GM18502 (cell line): ENCODE data around the gene BMPR1A.
"Not testable (repeated sequence)": the region's sequence is repeated elsewhere in the genome, so short reads cannot be mapped to it uniquely, and the experiment has no call there.

Experiments used
- ATAC-seq: cut with Tn5 transposase; IDR thresholded peaks from one replicate; pipeline ENCODE4 v1.9.1; 2021; ENCODE audit warnings: mild to moderate bottlenecking; ENCODE audit not compliant: unreplicated experiment, poor library complexity

Gene BMPR1A

DNA sequence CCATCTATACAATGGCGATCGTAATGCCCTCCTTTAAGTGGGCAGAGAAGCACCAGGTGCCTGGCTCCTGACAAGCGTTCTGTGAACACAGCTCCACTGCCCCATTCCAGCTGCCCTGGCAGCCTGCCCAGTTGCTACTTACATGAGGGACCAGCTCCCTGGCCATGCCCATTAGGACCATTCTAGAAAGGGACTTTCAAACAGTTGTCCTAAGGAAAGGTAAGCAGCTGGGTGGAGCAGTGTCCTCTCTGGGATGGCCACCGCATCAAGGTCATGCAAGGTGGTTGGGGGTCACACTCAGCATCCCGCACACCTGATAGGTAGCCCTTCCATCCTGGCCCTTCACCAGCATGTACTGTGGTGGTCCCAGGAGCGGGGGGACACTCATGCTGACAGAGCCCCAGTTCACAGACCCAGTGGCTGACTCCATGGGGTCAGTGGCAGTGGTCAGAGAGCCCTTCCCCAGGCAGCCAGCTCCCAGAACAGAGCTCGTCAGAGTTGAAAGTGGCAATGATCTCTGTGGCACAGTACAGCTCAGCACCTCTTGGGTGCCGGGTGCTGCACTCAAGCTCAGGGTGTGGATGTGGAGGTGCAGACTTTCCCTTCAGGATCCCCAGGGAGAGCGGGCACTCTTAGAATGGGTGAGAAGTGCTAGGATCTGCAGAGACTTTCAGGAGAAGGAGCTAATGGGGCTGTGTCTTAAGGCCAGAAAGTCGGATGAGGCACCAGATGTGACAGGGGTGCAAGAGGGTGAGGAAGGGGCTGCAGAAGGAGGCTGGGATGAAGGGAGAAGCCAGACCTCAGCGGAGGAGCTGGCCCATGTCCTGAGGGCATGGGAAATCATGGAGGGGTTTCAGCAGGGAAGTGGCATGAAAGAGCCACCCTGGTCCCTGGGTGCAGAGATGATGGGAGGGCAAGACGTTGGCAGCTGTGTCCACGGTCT, 190.1 kb downstream of the BMPR1A start:
- no peak for ATAC-seq

DNA sequence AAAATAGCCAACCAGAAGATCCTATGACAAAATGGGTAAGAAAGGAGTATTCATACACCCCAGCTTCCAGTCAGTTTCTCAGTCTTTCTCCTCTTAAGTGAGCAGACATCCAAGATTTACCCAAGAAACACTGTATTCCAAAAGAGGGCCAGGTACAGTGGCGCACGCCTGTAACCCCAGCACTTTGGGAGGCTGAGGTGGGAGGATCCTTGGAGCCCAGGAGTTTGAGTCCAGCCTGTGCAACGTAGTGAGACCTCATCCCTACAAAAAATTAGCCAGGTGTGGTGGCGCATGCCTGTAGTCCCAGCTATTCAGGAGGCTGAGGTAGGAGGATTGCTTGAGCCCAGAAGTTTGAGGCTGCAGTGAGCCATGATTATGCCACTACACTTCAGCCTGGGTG, 191.4 kb downstream of the BMPR1A start:
- not testable (repeated sequence) for ATAC-seq

DNA sequence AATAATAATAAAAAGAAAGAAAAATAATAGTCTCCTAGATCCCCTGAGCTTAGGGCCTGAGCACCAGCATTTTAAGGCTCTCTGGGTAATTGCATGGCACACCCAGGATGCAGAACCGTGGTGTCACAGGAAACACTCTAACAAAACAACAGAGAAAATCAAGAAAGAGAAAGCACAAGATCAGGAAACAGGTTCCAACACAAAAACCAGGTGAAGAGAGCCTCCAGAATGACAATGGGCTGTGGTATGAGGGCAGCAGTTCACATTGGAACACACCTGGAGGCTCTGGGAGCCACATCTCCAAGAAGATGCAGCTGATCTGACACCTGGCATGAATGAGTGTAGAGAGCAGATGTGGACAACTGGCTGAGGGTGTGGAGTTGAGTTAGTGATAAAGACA, 193.9 kb downstream of the BMPR1A start:
- ATAC-seq: no peak

DNA sequence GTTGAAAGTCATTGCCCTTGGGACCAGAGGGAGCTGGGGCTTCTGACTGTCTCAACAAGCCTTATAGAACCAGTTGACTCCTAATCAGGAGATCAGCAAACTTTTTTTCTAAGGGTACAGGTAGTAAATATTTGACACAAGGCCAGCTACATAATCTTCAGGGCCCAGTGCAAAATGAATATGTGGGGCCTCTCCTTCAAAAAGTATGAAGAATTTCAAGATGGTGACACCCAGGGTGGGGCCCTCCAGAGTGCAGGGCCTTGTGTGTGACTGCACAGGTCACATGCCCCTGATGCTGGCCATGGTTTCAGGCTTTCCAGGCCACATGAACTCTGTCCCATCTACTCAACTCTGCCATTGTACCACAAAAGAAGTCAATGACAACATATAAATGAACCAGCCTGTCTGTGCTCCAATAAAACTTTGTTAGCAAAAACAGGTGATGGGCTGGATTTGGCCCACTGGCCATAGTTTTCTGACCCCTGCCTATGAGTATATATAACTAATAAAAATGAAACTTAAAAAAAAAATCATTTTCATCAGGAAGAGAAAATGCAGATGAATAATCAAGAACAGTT, 194.9 kb downstream of the BMPR1A start:
- ATAC-seq: no peak

DNA sequence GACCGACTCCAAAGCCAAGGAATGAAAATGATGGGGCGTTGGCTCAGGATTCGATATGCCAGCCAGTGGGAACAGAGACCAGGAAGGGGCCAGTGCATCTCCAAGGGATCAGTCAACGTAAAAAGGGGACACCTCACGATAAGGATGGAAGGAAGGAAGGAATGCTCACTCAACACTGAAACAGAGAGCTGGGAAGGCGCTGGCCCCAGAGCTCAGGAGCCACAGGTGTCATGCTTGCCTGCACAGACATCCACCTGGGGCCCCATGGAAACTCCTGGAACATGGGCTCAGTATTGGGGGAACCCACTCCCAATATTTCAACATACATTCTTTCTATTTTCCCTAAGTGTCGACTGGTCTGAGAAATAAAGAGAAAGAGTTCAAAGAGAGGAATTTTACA, 195.7 kb downstream of the BMPR1A start:
- no peak for ATAC-seq

DNA sequence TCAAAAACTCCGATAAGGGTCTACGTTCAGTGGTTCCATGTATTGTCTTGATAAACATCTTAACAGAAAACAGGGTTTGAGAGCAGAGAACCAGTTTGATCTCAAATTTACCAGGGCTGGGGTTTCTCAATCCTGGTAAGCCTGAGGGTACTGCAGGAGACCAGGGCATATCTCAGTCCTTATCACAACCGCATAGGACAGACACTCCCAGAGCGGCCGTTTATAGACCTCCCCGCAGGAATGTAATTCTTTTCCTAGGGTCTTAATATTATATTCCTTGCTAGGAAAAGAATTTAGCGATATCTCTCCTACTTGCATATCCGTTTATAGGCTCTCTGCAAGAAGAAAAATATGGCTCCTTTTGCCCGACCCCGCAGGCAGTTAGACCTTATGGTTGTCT, 196.3 kb downstream of the BMPR1A start:
- ATAC-seq: not testable (repeated sequence)

DNA sequence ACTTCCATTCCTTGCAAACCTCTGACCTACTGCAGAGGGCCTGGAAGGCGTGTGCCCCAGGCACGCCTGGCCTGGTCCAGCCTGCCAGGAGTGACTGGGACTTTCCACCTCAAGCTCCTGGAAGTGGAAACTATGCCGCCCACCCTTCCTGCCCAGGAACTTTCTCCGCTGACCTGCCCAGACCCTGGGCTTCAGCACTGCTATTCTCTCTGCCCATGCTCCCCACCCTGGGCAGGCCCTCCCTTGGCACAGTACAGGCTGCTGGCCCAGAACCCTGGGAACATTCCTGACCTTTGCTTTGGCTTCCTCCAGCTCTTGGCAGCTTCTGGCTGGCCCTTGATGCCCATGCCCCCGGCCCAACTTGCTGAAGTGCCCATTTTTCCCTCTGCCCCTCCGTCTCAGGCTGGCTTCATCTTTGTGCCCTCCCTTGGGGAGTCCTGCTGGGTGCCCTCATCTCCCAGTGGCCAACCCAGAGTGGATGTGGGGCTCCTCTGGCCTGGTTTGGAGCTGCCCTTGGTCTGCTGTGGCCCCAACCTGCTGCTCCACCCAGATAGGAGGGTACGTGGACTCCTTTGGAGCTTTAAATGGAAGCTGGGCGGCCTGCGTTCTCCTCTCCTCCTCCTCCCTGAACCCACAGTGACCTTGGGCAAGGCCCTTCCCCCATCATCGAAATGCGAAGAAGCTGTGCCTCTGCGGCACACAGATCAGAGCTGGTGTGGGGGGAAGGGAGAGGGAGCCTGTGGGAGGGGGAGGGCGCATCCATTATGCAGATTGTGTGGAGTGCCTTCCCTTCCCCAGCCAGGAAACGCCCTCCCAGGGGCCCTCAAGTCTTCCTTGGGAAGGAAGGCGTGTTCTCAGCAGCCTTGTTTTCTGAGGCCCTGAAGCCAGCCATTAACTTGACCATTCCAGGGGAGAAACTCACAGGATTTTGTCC, 197.6 kb downstream of the BMPR1A start:
- no peak for ATAC-seq

DNA sequence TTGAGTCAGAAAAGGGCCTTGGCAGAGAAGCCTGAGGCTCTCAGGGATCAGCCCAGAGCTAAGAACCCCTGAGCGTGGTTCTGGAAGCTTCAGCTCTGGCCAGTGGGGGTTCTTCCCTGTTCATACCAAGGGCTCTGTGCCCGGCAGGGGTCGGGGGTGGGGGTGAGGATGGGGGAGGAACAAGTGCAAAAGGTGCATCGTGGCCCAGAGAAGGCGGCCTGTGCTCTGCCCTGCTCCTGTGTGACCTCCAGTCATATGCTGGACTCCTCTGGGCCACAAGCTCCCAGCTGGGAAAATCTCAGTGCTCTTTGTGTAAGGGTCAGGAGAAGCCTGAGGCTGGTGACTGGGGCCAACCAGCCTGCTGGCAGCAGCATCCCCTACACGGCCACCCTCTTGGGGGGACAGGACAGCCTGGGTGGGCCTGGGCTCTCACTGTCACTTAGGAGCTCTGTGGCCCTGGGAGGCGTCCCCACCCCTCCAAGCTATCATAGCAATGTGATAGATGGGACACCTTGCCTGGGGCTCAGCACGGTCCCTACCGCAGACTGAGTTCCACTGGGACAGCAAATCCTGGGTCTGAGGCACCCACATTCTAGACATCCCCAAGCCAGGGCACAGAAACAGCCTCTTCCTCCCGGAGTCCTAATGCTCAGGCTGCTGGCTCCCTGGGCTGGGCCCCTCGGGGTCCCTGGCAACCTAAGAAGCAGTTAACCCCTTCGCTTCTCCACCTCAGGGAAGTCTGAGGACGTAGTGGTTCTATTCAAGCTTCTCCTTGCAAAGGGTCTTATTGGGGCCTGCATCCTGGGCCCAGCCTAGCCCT, 198.5 kb downstream of the BMPR1A start:
- ATAC-seq: no peak

DNA sequence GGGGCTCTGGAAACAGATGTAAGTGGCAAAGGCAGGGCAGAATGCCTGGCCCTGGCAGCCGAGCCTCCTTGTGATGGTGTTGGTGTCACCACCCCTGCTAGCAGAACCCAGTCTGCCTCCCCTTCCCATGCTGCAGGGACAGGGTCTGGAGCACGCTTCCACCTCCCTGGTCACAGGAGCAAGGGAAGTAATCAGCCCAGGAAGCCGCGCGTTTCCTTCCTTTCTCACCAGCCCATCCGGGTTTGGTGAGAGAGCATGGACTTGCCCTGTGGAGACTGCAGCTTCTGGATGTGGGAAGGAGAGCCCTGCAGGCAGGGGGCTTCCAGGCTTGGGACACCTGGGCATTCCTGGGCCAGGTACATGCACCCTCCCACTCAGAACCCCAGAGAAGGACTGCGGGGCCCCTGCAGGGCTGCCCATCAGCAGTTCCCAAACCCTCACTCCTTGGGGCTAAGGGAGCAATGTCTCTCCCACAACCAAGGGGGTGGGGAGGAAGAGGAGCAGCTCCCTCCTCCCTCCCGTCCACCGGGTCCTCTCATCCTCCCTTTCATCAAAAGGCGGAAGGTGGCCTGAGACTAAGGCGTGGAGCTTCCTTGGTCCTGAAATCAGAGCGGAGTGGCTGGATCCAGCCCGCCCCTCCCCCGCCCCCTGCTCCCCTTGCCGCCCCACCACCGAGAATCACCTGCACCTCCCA, 199.2 kb downstream of the BMPR1A start:
- ATAC-seq: no peak

DNA sequence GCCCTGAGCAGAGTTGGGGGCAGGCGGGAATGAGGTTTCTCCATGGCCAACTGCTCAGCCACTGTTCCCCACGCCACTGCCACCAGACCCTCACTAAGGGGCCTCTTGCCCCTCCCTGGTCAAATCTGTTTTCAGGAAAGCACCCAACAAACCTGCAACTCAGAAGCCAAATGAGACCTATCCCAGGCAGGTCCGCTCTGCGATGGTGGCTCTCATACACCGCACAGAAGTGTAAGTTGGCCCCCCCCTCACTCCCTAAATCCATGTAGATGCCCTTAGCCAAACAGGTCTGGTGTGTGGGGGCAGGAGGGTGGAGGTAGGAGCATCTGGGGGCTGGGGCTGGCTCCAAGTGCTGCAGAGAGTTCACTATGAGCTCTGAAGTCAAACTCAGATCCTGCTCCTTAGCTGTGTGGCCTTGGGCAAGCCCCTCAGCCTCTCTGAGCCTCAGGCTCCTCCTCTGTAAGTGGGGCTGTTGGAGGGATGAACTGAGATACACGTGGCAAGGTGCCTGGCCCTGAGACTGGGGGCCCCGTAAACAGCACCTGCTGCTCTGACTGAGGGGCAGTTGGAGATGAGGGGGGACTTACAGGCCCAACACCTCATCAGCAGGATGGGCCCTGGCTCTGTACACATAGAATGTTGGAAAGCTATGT, 199.9 kb downstream of the BMPR1A start:
- ATAC-seq: no peak

DNA sequence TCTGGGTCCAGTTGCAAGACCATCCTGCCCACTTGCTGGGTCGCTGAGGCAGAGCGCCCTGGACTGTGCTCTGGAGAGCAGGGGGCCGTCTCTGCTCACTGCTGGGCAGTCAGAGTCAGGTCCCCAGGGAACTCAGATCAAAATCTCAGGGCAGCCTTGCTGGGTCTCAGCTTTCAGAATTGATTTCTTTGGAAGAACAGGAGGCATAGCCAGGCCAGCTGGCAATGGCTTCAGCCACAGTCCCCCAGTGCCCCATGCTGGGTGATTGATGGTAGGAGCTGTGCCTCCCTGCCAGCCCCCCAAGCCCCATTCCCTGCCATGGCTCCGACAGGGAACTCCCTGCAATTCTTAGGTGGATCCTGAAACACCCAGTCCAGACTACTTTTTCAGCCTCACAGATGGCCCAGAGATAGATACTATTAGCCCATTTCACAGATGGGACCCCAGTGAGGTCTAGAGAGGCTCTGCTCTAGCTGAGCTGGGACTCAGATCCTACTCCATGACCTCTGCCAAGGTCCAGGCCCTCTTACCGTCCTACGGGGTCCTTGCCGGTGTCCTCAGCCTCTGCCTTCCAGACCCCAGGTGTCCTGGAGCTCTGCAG, 200.5 kb downstream of the BMPR1A start:
- ATAC-seq: no peak

DNA sequence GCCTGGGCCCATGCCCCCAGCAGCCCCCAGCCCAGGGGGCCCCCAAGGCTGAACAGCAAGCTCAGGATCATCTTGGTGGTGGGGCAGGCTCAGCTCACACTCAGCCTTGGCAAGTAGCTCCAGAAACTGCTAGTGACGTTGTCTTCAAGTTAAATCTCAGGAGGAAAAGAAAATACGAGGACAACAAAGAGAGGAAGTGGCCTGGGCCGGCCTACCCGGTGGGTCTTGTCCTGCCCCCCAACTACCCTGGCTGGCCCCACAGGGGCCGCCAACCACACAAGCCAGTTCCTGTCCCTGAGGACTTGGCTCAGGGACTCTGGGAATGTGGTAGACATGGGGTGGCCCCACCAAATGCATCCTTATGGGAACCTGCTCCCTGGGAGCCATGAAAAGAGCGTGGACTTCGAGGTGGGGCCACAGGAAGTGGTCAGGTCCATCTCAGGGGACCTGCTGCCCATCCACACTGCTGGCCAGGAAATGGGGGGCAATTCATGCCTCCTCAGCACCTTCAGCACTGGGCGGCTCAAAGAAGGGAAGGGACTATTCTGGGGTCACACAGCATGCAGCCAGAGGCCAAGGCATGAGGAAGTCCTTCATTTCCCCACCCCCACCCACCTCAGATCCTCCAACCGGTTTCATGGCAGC, 201.2 kb downstream of the BMPR1A start, which contains the start of gene MMRN2:
TSS of gene MMRN2 (minus strand) at position 145 of the 645 bp plus-strand sequence. CDS start at position 71, 74 bp downstream.
- ATAC-seq: no peak

DNA sequence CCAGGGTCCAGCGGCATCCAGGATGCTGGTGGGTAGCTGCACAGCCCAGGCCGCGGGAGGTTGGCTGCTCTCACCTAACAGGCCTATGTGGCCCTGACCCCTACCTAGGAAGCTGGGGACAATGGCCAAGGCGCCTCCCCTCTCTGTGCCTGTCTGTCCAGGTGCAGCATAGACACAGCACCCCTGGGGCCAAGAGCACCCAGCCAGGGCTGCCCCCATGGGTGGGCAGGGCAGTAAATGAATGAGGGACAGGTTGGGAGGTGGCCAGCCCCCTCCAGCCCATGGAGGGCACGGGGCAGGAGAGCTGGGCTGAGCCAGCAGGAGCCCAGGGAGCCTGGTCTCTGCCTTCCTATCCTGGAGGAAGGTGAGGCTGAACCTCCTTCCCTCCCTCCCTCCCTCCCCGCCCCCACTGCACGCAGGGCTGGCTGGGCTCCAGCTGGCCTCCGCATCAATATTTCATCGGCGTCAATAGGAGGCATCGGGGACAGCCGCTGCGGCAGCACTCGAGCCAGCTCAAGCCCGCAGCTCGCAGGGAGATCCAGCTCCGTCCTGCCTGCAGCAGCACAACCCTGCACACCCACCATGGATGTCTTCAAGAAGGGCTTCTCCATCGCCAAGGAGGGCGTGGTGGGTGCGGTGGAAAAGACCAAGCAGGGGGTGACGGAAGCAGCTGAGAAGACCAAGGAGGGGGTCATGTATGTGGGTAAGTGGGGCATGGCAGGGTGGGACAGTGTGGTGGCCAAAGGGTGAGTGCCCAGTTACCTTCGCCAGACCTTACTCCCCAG, 201.9 kb downstream of the BMPR1A start, which contains the start of gene SNCG:
TSS of gene SNCG (plus strand) at position 484 of the 785 bp plus-strand sequence. CDS start at position 583, 99 bp downstream.
- ATAC-seq: no peak

DNA sequence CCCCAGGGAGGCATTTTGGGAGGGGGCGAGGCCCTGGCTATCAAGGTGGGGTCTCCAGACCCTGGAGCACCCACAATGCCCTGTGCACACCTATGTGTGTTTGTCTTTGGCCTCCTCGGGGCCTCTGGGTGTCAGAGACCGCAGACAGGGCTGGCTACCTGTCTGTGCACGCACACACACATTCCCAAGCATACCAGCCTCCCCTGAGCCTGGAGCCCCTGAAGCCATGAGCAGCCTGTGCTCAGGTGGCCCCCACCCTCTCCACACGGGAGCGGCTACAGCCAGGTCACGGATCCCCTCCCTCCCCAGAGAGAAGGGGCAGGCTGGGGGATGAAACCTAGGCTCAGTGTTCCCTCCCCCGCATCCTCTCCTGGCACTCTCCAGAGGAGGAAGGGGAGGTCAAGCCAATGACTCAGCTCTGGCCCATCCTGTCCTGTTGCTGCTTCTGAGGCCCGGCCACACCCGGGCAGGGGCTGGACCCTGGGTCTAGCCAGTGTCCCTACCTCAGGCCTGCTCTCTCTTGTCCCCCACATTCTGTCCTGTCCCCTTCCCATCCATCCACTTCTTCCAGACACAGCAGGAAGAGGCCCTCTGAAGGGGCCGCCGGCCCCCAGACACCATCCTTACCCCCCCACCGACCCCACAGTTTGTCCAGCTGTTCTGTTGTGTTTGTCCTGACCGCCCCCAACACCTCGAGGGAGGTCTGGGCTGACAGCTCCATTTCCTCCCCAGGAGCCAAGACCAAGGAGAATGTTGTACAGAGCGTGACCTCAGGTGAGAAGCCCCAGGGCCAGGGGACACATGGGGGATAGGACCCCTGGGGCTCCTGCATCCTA, 202.7 kb downstream of the BMPR1A start:
- no peak for ATAC-seq

DNA sequence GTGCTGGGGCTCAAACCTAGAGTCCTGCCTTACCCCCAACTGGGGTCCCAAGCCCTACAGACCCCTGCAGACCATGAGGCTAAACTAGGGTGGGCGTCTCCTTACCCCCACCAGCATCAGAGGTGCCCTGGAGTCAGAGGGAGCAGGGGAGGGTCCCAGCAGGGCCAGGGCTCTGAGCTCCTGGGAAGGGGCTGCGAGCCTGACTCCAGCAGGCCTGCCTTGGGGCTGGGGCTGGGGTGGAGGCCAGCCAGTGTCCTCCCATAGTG, 203.3 kb downstream of the BMPR1A start:
- no peak for ATAC-seq
